ENCODE measurements around the gene SWI5. TPM values are rescaled to one million over a fixed set of nuclear protein-coding genes. Genes with fewer than 3 reads are reported as not detected.

Gene SWI5
- total and polyA plus RNA-seq, 2 experiments from 2014 or later = 29.0 to 55.7 TPM

DNA sequence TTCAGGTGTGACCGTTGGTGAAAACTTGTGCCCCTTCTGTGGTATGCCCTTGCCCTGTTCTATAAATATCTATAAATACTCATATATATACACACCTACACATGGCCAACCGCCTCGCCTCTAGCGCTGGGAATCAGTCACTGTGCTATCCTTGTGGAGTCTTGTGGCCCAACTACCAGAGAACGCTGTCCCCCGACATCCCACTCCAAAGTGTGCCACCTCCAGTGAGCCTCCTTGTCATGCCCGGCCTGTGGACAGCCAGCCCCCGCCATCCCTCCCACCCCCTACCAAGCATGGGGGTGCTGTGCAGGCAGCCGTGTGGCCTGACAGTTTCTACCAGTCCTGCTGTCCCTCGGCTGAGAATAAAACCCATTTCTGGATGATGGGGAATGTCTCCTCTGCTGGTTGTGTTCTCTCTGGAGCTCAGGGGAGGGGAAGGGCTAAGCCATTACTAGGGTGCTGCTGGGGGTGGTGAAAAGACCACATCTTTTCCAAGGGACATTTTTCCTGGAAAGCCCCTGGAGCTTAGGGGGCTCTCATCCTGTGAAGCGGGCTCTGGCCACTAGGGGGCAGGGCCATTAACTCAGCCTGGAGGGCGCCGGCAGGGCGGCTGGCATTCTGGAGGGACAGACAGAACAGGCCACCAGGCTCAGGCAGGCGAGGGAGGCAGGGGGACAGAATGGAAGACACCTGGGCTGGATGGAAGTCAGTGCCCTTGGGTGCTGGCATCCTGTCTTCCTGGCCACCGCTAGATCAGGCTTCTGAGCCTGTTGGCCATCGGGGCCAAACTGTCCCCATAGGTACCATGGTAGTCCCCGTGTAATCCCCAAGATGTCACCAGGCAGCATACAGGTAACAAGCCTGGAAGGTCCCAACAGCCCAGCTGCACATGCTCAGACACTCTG is 21.0 kb upstream of the SWI5 start:
- peak overlapping the region; percentile 48 for H3K27ac ChIP-seq
- H3K36me3 ChIP-seq (replicated peaks; ENCODE audit: insufficient read depth, low read depth) = no peaks in the 10 kb centered on the region
- TF ChIP-seq, protein P1, sequence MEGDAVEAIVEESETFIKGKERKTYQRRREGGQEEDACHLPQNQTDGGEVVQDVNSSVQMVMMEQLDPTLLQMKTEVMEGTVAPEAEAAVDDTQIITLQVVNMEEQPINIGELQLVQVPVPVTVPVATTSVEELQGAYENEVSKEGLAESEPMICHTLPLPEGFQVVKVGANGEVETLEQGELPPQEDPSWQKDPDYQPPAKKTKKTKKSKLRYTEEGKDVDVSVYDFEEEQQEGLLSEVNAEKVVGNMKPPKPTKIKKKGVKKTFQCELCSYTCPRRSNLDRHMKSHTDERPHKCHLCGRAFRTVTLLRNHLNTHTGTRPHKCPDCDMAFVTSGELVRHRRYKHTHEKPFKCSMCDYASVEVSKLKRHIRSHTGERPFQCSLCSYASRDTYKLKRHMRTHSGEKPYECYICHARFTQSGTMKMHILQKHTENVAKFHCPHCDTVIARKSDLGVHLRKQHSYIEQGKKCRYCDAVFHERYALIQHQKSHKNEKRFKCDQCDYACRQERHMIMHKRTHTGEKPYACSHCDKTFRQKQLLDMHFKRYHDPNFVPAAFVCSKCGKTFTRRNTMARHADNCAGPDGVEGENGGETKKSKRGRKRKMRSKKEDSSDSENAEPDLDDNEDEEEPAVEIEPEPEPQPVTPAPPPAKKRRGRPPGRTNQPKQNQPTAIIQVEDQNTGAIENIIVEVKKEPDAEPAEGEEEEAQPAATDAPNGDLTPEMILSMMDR (IDR thresholded peaks at IDR 0.05; ENCODE audit: poor library complexity) = peak; percentile 81
- TF ChIP-seq EZH2 (IDR thresholded peaks at IDR 0.05; ENCODE audit: borderline replicate concordance) = no peak
- no peaks in the 10 kb centered on the region for H3K9me2 ChIP-seq (replicated peaks; ENCODE audit: insufficient read depth)
- peak; percentile 83 for DNase-seq (ENCODE audit: low spot score)
- H3K4me3 ChIP-seq = no peak overlapping the region
- H2AFZ ChIP-seq = no peak overlapping the region
- H3K4me1 ChIP-seq (ENCODE audit: insufficient read depth) = no peaks in the 10 kb centered on the region
- no peaks in the 10 kb centered on the region for H3K79me2 ChIP-seq
- WGBS (ENCODE audit: low lambda C conversion rate, missing lambda C conversion rate) = 65% methylated on average over 17 of the region's 18 CpGs
- H3K9me3 ChIP-seq (ENCODE audit: low read depth) = no peaks in the 10 kb centered on the region
- H3K4me2 ChIP-seq = no peak overlapping the region
- no peaks in the 10 kb centered on the region for H3K27me3 ChIP-seq
- no peaks in the 10 kb centered on the region for H4K20me1 ChIP-seq (ENCODE audit: insufficient read depth, poor library complexity, severe bottlenecking)

DNA sequence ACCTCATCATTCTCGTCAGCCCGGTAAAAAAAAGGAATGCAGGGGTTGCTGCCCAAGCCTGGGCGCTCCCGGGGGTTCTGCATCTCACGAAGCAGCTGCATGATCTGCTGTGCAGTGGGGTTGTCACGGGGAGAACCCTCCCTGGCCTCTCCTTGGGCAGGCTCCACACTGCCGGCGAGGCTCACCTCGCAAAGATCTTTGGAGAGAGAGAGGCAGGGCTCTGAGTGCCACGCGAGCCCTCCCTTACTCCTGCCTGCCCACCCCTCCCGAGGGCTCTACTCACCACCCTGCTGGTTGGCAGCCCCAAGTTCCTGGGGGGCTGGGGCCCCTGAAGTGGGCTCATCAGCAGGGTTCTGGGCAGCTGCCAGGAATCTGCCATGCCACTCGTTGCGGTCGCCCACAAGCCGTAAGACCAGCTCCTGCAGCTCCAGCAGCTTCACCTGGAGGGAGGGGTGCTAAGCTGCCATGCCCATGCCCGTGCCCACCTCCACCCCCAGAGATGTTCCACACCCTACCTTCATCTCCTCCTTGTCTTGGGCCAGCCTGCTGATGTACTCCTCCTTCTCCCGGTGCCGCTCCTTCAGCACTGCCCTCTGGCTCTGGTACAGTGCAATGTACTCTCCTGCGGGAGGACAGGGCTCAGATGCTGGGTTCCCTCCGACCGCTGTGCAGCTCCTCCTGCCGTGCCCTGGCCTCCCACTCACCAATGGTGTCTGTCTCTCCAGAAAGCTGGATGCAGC is 18.8 kb upstream of the SWI5 start:
- Histone ChIP-seq H3K9me3 (ENCODE audit: low read depth) (no peaks in the 10 kb centered on the region), H3K27ac (no peak overlapping the region), H3K79me2 (no peaks in the 10 kb centered on the region), H3K36me3 (replicated peaks; ENCODE audit: insufficient read depth, low read depth) (peaks cover 3% of the 10 kb centered on the region), H2AFZ (no peak overlapping the region), H3K4me1 (ENCODE audit: insufficient read depth) (no peaks in the 10 kb centered on the region), H3K4me2 (no peak overlapping the region), H3K27me3 (no peaks in the 10 kb centered on the region), H3K9me2 (replicated peaks; ENCODE audit: insufficient read depth) (no peaks in the 10 kb centered on the region), H3K4me3 (no peak overlapping the region), H4K20me1 (ENCODE audit: insufficient read depth, poor library complexity, severe bottlenecking) (no peaks in the 10 kb centered on the region)
- WGBS (ENCODE audit: low lambda C conversion rate, missing lambda C conversion rate) = 89% methylated on average over 21 of the region's 23 CpGs
- no peak for DNase-seq (ENCODE audit: low spot score)
- TF ChIP-seq, protein P1 (IDR thresholded peaks at IDR 0.05; ENCODE audit: poor library complexity) = no peak
- TF ChIP-seq EZH2phosphoT487 (IDR thresholded peaks at IDR 0.05; ENCODE audit: low read depth, severe bottlenecking, unreplicated experiment) (no peak), EZH2 (IDR thresholded peaks at IDR 0.05; ENCODE audit: borderline replicate concordance) (no peak)

DNA sequence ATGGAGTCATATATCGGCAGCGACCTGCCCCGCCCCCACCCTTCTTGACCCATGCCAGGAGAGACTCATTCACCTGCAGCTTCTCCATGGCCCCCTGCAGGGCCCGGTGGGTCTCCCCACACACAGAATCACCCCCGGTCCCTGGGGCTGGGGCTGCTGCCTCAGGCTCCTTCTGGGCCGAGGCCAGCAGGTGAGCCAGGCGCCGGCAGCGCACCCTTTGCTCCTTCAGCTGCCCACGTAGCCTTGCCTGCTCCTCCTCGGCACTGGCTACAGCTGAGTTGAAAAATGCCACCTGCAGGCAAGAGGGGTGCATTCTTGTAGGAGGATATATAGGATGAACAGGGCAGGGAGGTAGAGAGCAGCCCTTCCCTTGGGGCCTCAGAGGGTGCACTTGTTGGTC is 18.2 kb upstream of the SWI5 start:
- Histone ChIP-seq H3K27ac (no peak overlapping the region), H3K4me1 (ENCODE audit: insufficient read depth) (no peaks in the 10 kb centered on the region), H3K9me3 (ENCODE audit: low read depth) (no peaks in the 10 kb centered on the region), H2AFZ (no peak overlapping the region), H4K20me1 (ENCODE audit: insufficient read depth, poor library complexity, severe bottlenecking) (no peaks in the 10 kb centered on the region), H3K4me3 (no peak overlapping the region), H3K9me2 (replicated peaks; ENCODE audit: insufficient read depth) (no peaks in the 10 kb centered on the region), H3K79me2 (no peaks in the 10 kb centered on the region), H3K36me3 (replicated peaks; ENCODE audit: insufficient read depth, low read depth) (peaks cover 3% of the 10 kb centered on the region), H3K27me3 (no peaks in the 10 kb centered on the region), H3K4me2 (no peak overlapping the region)
- DNase-seq (ENCODE audit: low spot score) = no peak
- WGBS (ENCODE audit: low lambda C conversion rate, missing lambda C conversion rate) = 97% methylated on average over 7 of the region's 11 CpGs
- TF ChIP-seq EZH2 (IDR thresholded peaks at IDR 0.05; ENCODE audit: borderline replicate concordance) (no peak), EZH2phosphoT487 (IDR thresholded peaks at IDR 0.05; ENCODE audit: low read depth, severe bottlenecking, unreplicated experiment) (no peak)
- TF ChIP-seq, protein P1 (IDR thresholded peaks at IDR 0.05; ENCODE audit: poor library complexity) = no peak

Data from hepatocyte (in vitro differentiated cells).